LNCAP (cell line): ENCODE data around the gene PLXDC2.

Experiments used
- TF ChIP-seq, protein P1 (sequence below): fragments of 450-650 bp; IDR thresholded peaks from 2 replicates; pipeline ENCODE4 v1.5.1; 2017; ENCODE audit warnings: mild to moderate bottlenecking

Gene PLXDC2

DNA sequence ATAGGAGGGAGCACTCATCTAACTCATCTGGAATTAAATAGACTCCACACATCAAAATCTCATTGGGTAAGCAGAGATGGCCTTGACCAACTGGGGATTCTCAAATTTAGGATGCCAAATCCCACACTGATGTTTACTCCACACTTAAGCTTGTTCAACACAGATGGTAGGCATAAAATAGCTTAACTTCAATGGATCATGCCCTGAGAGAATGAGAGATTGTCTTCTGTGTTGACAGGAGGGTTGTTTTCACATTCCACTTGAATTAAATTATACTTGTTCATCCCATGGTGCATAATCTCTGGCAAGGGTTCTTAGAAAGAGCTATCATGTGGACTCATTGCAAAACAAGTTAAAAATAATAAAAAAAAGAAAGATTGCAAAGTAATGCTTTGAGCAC is 391.4 kb downstream of the PLXDC2 start:
- TF ChIP-seq, protein P1, sequence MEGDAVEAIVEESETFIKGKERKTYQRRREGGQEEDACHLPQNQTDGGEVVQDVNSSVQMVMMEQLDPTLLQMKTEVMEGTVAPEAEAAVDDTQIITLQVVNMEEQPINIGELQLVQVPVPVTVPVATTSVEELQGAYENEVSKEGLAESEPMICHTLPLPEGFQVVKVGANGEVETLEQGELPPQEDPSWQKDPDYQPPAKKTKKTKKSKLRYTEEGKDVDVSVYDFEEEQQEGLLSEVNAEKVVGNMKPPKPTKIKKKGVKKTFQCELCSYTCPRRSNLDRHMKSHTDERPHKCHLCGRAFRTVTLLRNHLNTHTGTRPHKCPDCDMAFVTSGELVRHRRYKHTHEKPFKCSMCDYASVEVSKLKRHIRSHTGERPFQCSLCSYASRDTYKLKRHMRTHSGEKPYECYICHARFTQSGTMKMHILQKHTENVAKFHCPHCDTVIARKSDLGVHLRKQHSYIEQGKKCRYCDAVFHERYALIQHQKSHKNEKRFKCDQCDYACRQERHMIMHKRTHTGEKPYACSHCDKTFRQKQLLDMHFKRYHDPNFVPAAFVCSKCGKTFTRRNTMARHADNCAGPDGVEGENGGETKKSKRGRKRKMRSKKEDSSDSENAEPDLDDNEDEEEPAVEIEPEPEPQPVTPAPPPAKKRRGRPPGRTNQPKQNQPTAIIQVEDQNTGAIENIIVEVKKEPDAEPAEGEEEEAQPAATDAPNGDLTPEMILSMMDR, result no peak

DNA sequence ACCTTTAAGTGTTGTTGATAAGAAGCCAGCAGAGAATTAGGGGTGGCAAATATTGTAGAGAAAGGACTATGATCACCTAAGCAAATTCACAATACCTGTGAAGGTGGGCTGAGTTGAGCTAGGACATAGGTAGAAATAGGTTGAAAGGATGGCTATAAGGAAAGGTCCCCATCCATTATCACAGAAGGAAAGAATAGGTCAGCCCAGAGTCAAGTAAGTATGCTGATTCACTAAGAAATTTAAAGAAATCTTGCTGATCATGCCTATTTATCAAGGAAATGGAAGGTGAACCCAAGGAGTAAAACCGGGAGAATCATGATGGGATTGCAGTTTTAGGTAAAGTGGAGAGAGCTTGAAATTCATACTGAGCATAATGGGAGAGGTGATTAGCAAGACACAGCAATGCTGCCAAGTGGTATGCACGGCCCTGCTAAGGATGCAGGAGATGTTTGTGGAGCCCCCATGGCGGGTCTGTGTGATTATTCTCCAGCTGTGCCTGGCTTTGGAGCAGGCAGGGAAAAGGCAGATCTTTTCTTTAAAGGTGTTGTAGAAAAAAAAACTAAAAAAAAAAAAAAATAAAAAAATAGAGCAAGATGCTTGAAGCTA is 399.4 kb downstream of the PLXDC2 start:
- TF ChIP-seq, protein P1, result no peak

DNA sequence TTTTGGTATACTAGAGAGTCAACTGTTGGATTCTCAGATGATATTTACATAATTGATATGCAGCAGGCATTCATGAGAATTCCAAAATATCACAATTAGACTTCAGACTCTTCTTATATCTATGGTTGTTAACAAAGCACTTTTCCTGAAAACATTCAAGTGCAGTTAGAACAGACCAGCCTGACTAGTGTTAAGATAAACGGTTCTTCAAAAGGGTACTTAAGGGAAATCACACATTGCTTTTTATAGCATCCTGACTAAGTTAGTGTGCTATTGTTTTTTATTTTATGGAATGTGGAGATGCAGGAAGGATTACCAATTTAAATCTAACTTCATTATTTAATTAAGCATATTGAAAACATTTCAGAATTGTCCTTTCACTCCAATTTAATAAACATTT is 405.1 kb downstream of the PLXDC2 start:
- TF ChIP-seq, protein P1, result no peak

DNA sequence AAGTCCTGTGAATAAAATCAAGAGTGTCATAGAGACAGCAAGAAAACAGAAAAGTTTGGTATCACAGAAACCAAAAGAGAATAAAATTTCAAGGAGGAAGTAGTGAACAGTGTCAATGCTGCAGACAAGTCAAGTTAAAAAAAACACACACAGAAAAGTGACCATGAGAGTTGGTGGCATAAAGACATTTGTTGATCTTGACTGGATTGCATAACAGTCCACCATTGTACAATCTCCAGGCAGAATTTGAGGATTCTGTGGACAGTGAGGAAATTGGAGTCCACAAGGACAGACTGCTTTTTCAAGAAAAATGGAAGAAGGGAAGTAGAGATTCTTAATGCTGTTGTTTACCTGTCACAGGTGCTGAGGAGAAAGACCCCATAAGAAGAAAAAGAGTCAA is 412.5 kb downstream of the PLXDC2 start:
- TF ChIP-seq, protein P1, result no peak

DNA sequence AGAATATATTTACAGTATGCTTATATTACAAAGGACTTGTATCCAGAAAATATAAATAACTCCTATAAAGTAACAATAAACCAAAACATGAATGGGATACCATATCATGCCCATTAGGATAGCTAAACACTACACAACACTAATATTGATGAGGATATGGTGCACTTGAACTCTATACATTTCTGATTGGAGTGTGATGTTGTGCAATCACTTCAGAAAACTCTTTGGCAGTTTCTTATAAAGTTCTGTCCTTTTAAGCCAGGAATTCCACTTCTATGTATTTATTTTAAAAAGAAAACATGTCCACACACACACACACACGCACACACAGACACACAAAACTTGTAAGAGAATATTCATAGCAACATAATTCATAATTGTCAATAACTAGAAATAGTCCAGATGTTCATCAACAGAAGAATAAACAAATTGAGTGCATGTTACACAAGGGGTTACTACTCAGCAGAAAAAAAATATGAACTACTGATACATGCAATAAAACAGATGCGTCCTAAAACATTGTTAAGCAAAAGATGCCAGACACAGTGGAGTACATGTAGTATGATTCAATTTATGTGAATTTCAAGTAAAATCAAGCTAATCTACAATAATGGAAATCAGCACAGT is 416.0 kb downstream of the PLXDC2 start:
- TF ChIP-seq, protein P1, result no peak

DNA sequence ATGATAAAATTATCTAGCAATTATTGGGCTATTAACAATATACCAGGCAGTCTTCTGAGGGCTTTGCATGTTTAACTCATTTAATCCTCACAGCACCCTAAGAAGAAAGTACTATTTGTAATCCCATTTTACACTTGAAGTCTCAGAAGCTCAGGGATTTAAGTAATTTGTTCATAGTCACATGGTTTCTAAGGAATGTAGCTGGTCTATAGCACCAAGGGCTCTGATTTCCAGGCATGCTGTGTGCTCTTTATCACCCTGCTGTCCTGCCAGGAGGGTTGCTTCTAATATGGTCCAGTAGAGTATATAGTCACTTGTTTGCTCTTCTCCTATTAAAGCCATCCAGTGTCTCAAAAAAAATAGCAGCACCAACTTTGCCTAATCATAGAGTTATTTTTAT is 417.2 kb downstream of the PLXDC2 start:
- TF ChIP-seq, protein P1, result no peak

DNA sequence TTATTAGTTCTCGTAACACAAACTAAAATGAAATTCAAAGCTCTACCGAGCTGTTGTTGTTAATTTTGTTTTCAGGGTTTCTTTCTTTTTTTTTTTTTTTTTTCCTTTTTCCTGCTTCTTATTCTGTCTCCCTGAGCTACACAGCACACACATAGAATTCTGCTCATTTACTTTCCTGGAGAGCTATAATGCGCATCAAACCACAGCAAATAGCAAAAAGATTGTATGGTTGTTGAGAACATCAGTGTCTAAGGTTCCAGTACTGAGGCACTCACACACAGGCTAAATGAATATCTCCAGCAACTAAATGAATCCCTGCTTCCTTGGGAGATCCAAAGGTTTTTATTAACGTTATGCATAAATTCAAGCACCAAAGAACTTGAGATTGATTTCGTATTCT is 418.3 kb downstream of the PLXDC2 start:
- TF ChIP-seq, protein P1, result no peak
